Measurements from ENCODE around the gene FZD1.

Gene FZD1

GRCh38 chr7:91264046-91264923 is at the start of gene FZD1:
Gene FZD1 (plus strand): TSS chr7:91264433. CDS start chr7:91264881, 448 bp downstream.
- no peak for FAIRE-seq

GRCh38 chr7:91226411-91226810 is 37.8 kb upstream of the FZD1 start:
- FAIRE-seq: no peak

GRCh38 chr7:91228327-91228726 is 35.9 kb upstream of the FZD1 start:
- no peak for FAIRE-seq

DNA sequence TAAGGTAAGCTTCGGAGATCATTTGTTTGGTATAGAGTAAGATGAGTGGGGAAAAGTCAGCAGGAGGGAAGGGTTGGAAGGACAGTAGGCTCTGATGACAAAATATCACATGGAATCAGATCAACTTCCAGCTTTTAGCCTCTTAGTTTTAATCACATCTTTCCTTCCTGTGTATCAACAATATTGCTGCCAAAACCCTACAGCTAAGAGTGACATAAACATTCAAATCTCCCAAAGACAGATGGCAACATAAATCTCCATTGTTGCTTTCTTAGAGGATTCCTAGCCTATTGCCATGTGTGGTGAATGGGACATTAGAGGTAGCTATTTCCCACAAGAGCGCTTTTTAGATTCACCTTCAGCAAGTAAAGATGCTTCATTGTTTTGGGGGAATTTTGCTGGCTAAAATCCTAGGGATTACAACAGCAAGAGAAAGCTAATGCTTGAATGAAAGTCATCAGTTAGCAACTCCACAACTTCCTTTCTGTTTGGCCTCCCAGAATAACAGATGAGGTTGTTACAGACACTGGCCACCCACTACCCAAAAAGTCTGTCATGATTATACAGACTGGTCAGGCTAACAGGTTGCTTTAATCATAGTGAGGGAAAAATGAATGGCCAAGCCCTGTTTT is 35.2 kb upstream of the FZD1 start:
- FAIRE-seq: no peak

GRCh38 chr7:91230100-91230499 is 34.1 kb upstream of the FZD1 start:
- FAIRE-seq: no peak

DNA sequence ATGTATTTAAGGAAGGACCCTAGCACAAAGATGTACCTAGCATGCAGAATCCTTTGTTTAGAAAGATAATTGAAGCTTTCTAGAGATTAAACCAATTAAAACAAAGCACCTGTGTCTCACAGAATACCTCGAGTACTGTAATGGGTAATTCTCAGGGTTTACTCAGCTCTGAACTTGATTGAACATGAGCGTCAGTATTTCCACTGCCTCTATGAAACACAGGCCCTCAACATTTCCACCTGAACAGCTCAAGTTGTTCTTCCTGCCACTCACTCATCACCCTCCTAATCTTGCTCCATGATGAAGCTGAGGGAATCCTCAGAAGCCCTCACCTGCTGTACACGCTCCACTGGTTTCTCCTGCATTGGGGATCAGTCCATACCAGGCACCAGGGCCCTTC is 33.7 kb upstream of the FZD1 start:
- no peak for FAIRE-seq

- FAIRE-seq: no peak
Observed at GRCh38 chr7:91233212-91233611, 31.0 kb upstream of the FZD1 start.

DNA sequence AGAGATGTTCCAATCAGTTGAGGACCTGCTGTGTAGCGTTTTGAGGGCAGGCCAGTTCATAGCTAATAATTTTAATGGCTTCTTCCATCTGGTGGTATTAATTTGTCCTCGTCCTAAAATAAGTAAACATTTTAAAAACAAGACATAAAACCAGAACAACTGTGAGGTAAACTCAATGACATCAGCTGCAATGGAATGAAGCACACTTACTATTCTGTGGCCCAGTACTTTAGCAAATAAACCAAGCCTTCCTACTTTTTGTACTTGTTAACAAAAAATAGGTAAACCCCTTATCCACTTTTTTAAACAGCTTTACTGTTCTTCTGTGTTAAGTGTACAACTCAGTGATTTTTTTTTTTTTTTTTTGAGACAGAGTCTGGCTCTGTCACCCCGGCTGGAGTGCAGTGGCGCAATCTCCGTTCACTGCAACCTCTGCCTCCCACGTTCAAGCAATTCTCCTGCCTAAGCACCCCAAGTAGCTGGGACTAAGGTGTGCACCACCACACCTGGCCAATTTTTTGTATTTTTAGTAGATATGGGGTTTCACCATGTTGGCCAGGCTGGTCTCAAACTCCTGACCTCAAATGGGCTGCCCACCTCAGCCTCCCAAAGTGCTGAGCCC is 28.9 kb upstream of the FZD1 start:
- FAIRE-seq: no peak

- no peak for FAIRE-seq
Observed at GRCh38 chr7:91239171-91239604, 25.0 kb upstream of the FZD1 start.

DNA sequence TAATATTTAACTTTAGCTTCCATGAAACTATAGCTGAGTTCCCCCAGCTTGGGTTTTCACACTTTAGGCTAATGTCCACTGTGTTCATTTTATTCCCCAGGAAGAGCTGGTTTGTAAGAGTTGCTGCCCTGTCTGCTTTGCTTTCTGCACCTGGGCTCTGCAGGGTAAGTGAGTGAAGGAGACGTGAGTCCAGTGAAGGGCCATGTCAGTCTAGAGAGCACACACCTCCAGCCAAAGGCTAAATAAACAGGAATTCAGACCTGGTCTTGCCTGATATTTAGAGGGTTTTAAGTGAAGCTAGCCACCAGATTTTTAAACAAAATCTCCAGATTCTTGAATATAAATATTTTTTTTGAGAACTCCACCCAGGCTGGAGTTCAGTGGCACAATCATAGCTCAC is 24.5 kb upstream of the FZD1 start:
- FAIRE-seq: no peak

DNA sequence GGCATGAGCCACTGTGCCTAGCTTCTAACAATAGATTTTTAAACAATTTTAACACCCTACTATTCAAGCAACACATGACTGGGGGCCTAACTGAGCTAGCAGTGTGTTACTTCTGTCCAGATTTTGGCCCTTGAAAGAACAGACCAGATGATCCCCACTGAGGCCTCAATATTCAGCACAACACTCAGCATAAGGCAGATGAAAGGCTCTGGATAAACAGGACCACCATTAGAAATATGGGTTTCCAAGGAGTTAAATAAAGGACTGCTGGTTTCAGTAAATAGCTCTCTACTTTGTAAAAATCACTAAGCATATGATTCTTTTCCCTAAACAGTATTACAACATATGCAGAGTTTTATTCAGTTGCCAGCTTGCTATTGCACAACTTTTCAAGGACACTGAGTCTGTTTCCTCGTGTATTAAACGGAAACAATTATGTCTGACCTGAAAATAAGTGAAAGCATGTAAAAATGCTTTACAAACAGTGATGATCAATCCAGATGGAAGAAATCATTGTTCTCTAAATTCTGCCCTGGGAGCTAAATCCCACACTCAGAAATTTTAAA is 23.8 kb upstream of the FZD1 start:
- FAIRE-seq: no peak

- FAIRE-seq: no peak
Observed at GRCh38 chr7:91242097-91242844, 22.0 kb upstream of the FZD1 start.

DNA sequence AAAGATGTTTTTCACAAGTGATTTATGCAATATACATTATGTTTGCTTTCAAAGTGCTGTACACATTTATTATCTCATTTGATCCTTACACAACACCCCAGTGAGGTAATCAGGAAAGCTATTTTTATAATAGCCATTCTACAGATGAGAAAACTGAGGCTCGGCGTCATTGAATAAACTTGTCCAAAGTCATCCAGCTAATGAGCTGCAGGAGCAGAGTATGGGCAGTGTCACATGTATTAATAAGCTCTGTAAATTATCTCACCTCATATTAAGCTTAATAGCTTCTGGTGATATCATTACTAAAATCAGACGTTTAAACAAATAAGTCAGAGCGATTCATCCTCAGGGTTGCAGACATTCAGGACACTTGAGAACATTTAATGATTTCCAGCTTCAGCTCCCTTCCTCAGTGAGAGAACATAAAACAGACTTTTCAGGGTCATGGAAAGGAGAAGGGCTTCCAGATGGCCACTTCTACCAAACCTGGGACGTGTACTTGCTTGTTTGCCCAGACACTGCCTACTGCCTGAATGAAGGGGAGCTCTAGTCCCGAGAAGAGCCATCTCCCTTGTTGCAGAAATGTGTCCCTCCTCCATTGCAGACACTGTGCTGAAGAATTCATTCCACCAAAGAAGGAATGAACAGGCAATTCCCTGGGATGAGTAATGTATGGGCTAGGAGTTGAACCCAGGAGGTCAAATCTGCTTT is 20.5 kb upstream of the FZD1 start:
- no peak for FAIRE-seq

GRCh38 chr7:91247500-91247899 is 16.7 kb upstream of the FZD1 start:
- FAIRE-seq: no peak

DNA sequence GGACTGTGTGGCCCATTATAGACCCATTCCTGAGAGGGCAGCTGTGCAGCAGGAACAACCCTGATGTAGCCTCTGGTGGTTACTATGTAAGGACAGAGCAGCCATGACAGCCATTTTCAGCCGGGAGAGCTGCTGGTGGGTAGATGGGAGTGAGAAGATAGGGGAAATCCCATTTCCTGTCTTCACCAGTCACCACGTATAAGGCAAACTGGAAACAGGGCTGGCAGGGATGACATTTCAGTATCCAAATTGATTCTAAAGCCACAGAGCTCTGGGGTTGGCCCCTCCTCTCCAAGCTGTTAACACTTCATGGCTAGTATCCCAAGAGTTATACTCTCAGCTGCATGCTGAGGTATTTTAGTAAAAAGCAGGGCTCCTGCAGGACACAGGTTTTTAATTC is 15.2 kb upstream of the FZD1 start:
- FAIRE-seq: no peak

DNA sequence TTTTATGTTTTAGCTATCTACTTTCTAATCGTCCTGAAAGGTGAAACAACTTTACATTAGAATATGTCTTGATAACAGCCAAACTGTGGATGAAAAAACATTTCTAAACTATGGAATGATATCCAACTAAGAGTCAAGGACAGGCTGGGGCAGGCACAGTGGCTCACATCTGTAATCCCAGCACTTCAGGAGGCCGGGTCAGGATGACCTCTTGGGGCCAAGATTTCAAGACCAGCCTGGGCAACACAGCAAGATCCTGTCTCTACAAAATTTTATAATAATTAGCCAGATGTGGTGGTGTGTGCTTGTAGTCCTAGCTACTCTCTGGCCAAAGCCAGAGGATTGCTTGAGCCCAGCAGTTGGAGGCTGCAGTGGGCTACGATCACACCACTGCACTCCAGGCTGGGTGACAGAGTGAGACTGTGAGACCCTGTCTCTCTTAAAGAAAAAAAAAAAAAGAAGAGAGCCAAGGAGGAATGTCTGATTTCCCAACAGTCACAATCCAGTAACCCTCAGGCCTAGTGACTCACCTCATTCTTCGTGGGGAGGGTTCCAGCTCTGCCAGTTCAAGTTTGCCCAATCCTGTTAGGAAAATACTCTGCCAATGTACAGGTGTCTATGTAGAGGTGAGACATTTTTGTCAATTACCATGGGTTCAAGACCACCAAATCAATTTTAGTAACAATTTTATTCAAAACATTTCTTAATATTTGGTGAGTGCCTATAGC is 14.6 kb upstream of the FZD1 start:
- no peak for FAIRE-seq

DNA sequence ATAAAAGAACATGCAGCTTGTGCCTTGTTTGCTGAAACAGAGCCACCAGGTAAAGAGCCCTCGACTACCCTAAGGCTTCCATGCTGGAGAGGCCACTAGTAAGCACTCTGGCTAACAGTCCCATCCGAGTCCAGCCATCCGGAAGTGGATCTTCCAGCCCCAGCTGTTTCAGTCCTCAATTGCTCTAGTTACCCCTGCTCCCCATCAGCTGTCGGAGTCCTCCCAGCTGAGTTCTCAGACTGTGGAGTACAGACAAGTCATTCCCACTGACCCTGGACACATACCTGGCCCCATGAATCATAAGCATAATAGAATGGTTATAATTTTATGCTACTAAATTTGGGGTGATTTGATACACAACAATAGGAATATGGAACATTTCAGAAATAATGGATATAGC is 13.5 kb upstream of the FZD1 start:
- FAIRE-seq: no peak

- FAIRE-seq: no peak
Observed at GRCh38 chr7:91251877-91252276, 12.4 kb upstream of the FZD1 start.

DNA sequence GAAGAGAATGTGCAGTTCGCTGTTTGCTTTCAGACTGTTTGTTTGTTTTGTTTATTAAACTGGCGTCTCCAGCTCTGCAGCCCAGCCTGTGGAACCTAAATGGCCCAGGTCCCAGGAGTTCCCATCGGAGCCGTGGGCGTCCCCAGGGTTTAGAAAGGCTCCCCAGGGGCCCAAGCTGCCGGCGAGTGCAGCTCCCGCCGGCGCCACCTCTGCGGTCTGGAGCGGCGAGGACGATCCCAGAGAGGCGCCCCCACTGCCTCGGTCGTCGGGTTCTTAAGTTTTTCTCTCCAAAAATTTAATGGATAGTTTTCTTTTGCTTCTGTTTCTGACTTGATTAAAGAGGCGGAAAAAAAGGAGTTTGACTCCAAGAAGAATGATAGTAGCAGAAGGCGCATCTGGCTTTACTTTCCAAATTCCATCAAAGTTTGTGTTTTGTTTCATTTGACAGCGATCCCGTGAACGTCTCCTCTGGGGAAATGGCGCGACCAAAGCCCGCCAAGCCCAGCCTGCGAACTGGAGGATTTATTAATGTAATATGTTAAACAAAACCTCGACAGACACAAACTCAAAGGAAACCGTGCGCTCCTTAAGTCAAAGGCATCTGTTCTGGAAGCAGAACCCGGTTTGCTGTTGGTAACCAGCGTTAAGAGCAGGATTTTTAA is 718 bp upstream of the FZD1 start:
- no peak for FAIRE-seq

- FAIRE-seq: no peak
Observed at GRCh38 chr7:91264924-91265681, 870 bp downstream of the FZD1 start.
